HL-60 (cell line): ENCODE results near the gene MYO1A.

Experiments
- CTCF ChIP-seq: IDR thresholded peaks from one replicate; pipeline ENCODE4 v1.5.1; 2011; ENCODE audit warnings: low read length, control low read depth, inconsistent platforms; ENCODE audit not compliant: insufficient read depth
- GABPA ChIP-seq: IDR thresholded peaks from 2 replicates; pipeline ENCODE4 v1.6.1; 2012; ENCODE audit warnings: low read depth
- POLR2AphosphoS5 ChIP-seq: IDR thresholded peaks from 2 replicates; pipeline ENCODE4 v1.6.1; 2012; ENCODE audit warnings: low read depth
- REST ChIP-seq: IDR thresholded peaks from 2 replicates; pipeline ENCODE4 v1.6.1; 2012; ENCODE audit warnings: low read depth; ENCODE audit not compliant: insufficient replicate concordance
- SPI1 ChIP-seq: IDR thresholded peaks from 2 replicates; pipeline ENCODE4 v1.6.1; 2012; ENCODE audit warnings: low read depth, mild to moderate bottlenecking, borderline replicate concordance

- no peak for TF ChIP-seq POLR2AphosphoS5
- TF ChIP-seq CTCF: no peak
- TF ChIP-seq SPI1: no peak
- no peak for TF ChIP-seq GABPA
- no peak for TF ChIP-seq REST
Observed at GRCh38 chr12:57027805-57028153, 22.1 kb downstream of the MYO1A start.
